GM19463 (cell line): ENCODE data around the gene PTS.
"Not testable (repeated sequence)": the region's sequence is repeated elsewhere in the genome, so short reads cannot be mapped to it uniquely, and the experiment has no call there.

Experiments
- ATAC-seq: cut with Tn5 transposase; IDR thresholded peaks from one replicate; pipeline ENCODE4 v1.9.1; 2021; ENCODE audit warnings: mild to moderate bottlenecking, moderate library complexity; ENCODE audit not compliant: unreplicated experiment

PTS gene

GRCh38 chr11:112226062-112226830 is at the start of gene PTS:
TSS of gene PTS (plus strand) at chr11:112226428. CDS start at chr11:112226444, 16 bp downstream.
- ATAC-seq, result peak; percentile 95

GRCh38 chr11:112177589-112177988 is 48.6 kb upstream of the PTS start:
- ATAC-seq, result no peak

- no peak for ATAC-seq
Measured at GRCh38 chr11:112178428-112178827, 47.8 kb upstream of the PTS start.

GRCh38 chr11:112178936-112179335 is 47.3 kb upstream of the PTS start:
- no peak for ATAC-seq

GRCh38 chr11:112179601-112180000 is 46.6 kb upstream of the PTS start:
- peak; percentile 80 for ATAC-seq

GRCh38 chr11:112182867-112183266 is 43.4 kb upstream of the PTS start:
- ATAC-seq, result no peak

- ATAC-seq, result no peak
Measured at GRCh38 chr11:112185883-112186282, 40.3 kb upstream of the PTS start.

- ATAC-seq, result no peak
Measured at GRCh38 chr11:112186304-112186703, 39.9 kb upstream of the PTS start.

GRCh38 chr11:112195113-112195512 is 31.1 kb upstream of the PTS start:
- not testable (repeated sequence) for ATAC-seq

GRCh38 chr11:112195951-112196351 is 30.3 kb upstream of the PTS start:
- no peak for ATAC-seq

GRCh38 chr11:112196519-112197087 is 29.6 kb upstream of the PTS start:
- ATAC-seq, result no peak

- ATAC-seq, result not testable (repeated sequence)
Measured at GRCh38 chr11:112199101-112199500, 27.1 kb upstream of the PTS start.

- ATAC-seq, result no peak
Measured at GRCh38 chr11:112200252-112200651, 26.0 kb upstream of the PTS start.

GRCh38 chr11:112206071-112206470 is 20.2 kb upstream of the PTS start:
- ATAC-seq, result no peak

GRCh38 chr11:112210890-112211289 is 15.3 kb upstream of the PTS start:
- no peak for ATAC-seq

GRCh38 chr11:112211536-112211935 is 14.7 kb upstream of the PTS start:
- no peak for ATAC-seq

GRCh38 chr11:112212290-112212689 is 13.9 kb upstream of the PTS start:
- ATAC-seq, result no peak

- no peak for ATAC-seq
Measured at GRCh38 chr11:112212710-112213109, 13.5 kb upstream of the PTS start.

- ATAC-seq, result no peak
Measured at GRCh38 chr11:112213753-112214152, 12.5 kb upstream of the PTS start.

- ATAC-seq, result no peak
Measured at GRCh38 chr11:112215621-112216020, 10.6 kb upstream of the PTS start.

- ATAC-seq, result no peak
Measured at GRCh38 chr11:112216561-112217105, 9.6 kb upstream of the PTS start.
